Caco-2 (cell line): ENCODE measurements around the gene SECISBP2. TPM values are rescaled to one million over a fixed set of nuclear protein-coding genes. Genes with fewer than 3 reads are reported as not detected.

Experiments used
- BruUV-seq: library from RNA; stranded (reverse); fragments of 400-500 nt; replicated peaks from 2 replicates; lab custom pipeline; 2021; lab: Mats Ljungman, UMichigan
- CTCF ChIA-PET: fragments of 300-600 bp; sonication (Branson Sonifier 250); formaldehyde crosslinking; loops from one replicate; lab custom pipeline; 2022; ENCODE audit warnings: antibody characterized with exemption; lab: Charles Lee
- POLR2A ChIA-PET: fragments of 300-600 bp; sonication (Branson Sonifier 250); formaldehyde crosslinking; loops from one replicate; lab custom pipeline; 2022; ENCODE audit warnings: antibody characterized with exemption; lab: Charles Lee
- DNase-seq, 2 experiments: peaks; one replicate each; pipeline versions ENCODE4 v3.0.0 to v3.0.0-alpha.2; 2020 to 2022
- H3K27me3 ChIP-seq: replicated peaks from 2 replicates; pipeline ENCODE4 v1.6.0; 2011; ENCODE audit warnings: low read length; ENCODE audit not compliant: control insufficient read depth, insufficient read depth
- H3K36me3 ChIP-seq: 2 replicates; pipeline ENCODE4 v1.5.1; 2011; ENCODE audit warnings: low read length; ENCODE audit not compliant: control insufficient read depth, insufficient read depth
- H3K4me1 ChIP-seq: fragments of 250-450 bp; sonication (Bioruptor Pico); 2 replicates; pipeline ENCODE4 v1.5.1; 2020; ENCODE audit warnings: mild to moderate bottlenecking
- H3K4me3 ChIP-seq: 2 replicates; pipeline ENCODE4 v1.5.1; 2011; ENCODE audit warnings: low read depth, mild to moderate bottlenecking, control low read depth, low read length
- H3K9me3 ChIP-seq: fragments of 250-450 bp; sonication (Bioruptor Pico); 2 replicates; pipeline ENCODE4 v1.5.1; 2020; ENCODE audit warnings: mild to moderate bottlenecking, moderate library complexity
- H3K27ac Mint-ChIP-seq: one replicate; pipeline ENCODE4 v1.8.0; 2022; ENCODE audit warnings: mixed read lengths; ENCODE audit not compliant: unreplicated experiment
- H3K27me3 Mint-ChIP-seq: one replicate; pipeline ENCODE4 v1.8.0; 2022; ENCODE audit warnings: mixed read lengths; ENCODE audit not compliant: insufficient read depth, unreplicated experiment
- H3K36me3 Mint-ChIP-seq: one replicate; pipeline ENCODE4 v1.8.0; 2022; ENCODE audit warnings: mild to moderate bottlenecking, mixed read lengths; ENCODE audit not compliant: insufficient read depth, unreplicated experiment
- H3K4me1 Mint-ChIP-seq: one replicate; pipeline ENCODE4 v1.8.0; 2022; ENCODE audit warnings: low read depth, mixed read lengths; ENCODE audit not compliant: unreplicated experiment
- H3K4me3 Mint-ChIP-seq: one replicate; pipeline ENCODE4 v1.8.0; 2022; ENCODE audit warnings: mild to moderate bottlenecking, moderate library complexity, mixed read lengths; ENCODE audit not compliant: unreplicated experiment
- H3K9me3 Mint-ChIP-seq: one replicate; pipeline ENCODE4 v1.8.0; 2022; ENCODE audit warnings: mixed read lengths; ENCODE audit not compliant: unreplicated experiment
- intact Hi-C: fragments of 100-400 bp; cut with micrococcal nuclease; formaldehyde crosslinking; loops from one replicate; pipeline ENCODE4 v1.10.0; 2022; ENCODE audit not compliant: unreplicated experiment
- total RNA-seq: library from RNA; stranded (reverse); gene quantifications from 2 replicates; pipeline ENCODE4 v1.2.3, GENCODE V29; 2022
- TF ChIP-seq, protein P1 (sequence below), 2 experiments: fragments of 200-600 bp in 1 of 2; IDR thresholded peaks; 1 replicate in 1 of 2; 2 replicates in 1 of 2; pipeline versions ENCODE4 v1.5.1 to v1.8.0; 2011 to 2022; ENCODE audit warnings: antibody characterized with exemption in 1 of 2, control low read depth in 1 of 2, inconsistent platforms in 1 of 2, low read depth in 1 of 2, low read length in 1 of 2, mild to moderate bottlenecking in 1 of 2, moderate library complexity in 1 of 2; ENCODE audit not compliant: insufficient read depth in 1 of 2, severe bottlenecking in 1 of 2, unreplicated experiment in 1 of 2

Gene SECISBP2
- total RNA-seq, 1 experiment from 2014 or later = 21.0 TPM

DNA sequence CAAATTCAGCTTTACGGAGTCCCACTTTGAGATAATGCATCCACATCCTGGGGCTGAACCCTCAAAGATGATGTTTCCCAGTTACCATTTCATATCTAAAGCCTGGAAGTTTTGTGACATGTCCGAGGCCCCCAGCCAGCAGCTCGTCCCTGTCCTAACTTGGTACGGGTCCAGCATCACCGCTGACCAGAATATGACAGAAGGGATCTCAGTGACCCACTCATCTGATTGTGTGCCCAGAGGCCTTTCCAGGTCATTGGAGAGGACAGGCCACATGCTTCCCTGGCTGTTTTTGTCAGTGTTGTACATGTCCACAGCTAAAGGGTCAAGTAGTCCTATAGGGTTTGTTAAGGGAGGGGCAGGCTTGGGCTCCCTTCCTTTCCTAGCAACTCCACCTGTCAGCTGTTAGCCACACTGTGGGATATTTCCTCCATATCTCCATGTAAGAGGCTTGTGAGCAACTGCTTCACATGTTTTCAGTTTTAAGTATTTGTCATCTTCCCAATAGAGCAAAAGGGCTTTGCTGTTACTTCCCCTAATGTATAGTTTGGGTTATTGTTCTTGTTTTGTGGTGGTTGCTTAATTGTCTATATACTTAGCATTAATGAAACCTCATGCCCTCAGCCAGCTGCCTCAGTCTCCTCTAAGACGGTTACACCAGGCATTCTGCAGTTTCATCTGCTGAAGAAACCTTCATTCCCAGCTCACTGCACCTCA is 33.4 kb downstream of the SECISBP2 start:
- peaks cover 6% of the 10 kb centered on the region for H3K4me1 Mint-ChIP-seq
- H3K27me3 Mint-ChIP-seq = no peaks in the 10 kb centered on the region
- no peaks in the 10 kb centered on the region for H3K9me3 ChIP-seq
- no peaks in the 10 kb centered on the region for H3K27me3 ChIP-seq
- no peaks in the 10 kb centered on the region for H3K36me3 ChIP-seq
- H3K36me3 Mint-ChIP-seq = peaks cover 32% of the 10 kb centered on the region
- H3K4me1 ChIP-seq = no peaks in the 10 kb centered on the region
- no peaks in the 10 kb centered on the region for H3K9me3 Mint-ChIP-seq
- H3K4me3 ChIP-seq = no peak overlapping the region
- BruUV-seq = no TSS peak
- TF ChIP-seq, protein P1, sequence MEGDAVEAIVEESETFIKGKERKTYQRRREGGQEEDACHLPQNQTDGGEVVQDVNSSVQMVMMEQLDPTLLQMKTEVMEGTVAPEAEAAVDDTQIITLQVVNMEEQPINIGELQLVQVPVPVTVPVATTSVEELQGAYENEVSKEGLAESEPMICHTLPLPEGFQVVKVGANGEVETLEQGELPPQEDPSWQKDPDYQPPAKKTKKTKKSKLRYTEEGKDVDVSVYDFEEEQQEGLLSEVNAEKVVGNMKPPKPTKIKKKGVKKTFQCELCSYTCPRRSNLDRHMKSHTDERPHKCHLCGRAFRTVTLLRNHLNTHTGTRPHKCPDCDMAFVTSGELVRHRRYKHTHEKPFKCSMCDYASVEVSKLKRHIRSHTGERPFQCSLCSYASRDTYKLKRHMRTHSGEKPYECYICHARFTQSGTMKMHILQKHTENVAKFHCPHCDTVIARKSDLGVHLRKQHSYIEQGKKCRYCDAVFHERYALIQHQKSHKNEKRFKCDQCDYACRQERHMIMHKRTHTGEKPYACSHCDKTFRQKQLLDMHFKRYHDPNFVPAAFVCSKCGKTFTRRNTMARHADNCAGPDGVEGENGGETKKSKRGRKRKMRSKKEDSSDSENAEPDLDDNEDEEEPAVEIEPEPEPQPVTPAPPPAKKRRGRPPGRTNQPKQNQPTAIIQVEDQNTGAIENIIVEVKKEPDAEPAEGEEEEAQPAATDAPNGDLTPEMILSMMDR (IDR thresholded peaks at IDR 0.05; ENCODE audit: insufficient read depth in 1 of 2, low read depth in 1 of 2, low read length in 1 of 2, severe bottlenecking in 1 of 2, unreplicated experiment in 1 of 2) = no peak
- no peak overlapping the region for H3K27ac Mint-ChIP-seq
- ChIA-PET POLR2A (no interaction called here), CTCF (no interaction called here)
- no peak overlapping the region for H3K4me3 Mint-ChIP-seq
- intact Hi-C loops = no loop called here
- DNase-seq = no peak

DNA sequence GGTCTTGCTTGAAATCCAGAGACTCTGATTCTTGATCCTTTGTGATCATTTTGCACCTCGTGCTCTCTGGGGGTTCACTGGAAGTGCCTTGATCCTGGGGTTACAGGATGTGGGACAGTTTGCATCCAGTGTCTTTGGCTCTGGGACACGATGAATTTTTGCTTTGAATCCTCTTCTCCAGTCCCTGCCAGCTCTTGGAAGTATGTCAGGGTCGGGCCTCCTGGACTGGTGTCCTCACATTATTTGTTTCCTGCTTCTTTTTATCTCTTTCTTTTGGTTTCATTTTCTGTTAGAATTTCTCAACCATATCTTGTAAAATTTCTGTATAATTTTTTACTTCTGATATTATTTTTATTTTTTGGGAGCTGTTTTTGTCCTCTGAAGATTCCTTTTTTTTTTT is 34.2 kb downstream of the SECISBP2 start:
- no peaks in the 10 kb centered on the region for H3K36me3 ChIP-seq
- POLR2A ChIA-PET = no interaction called here
- no peaks in the 10 kb centered on the region for H3K4me1 ChIP-seq
- Mint-ChIP-seq H3K9me3 (no peaks in the 10 kb centered on the region), H3K27me3 (no peaks in the 10 kb centered on the region), H3K27ac (no peak overlapping the region), H3K36me3 (peaks cover 27% of the 10 kb centered on the region), H3K4me3 (no peak overlapping the region), H3K4me1 (peaks cover 6% of the 10 kb centered on the region)
- intact Hi-C loops = no loop called here
- H3K4me3 ChIP-seq = no peak overlapping the region
- CTCF ChIA-PET = no interaction called here
- no peaks in the 10 kb centered on the region for H3K27me3 ChIP-seq
- H3K9me3 ChIP-seq = no peaks in the 10 kb centered on the region
- TF ChIP-seq, protein P1 (IDR thresholded peaks at IDR 0.05; ENCODE audit: insufficient read depth in 1 of 2, low read depth in 1 of 2, low read length in 1 of 2, severe bottlenecking in 1 of 2, unreplicated experiment in 1 of 2) = no peak
- BruUV-seq = no TSS peak
- no peak for DNase-seq

DNA sequence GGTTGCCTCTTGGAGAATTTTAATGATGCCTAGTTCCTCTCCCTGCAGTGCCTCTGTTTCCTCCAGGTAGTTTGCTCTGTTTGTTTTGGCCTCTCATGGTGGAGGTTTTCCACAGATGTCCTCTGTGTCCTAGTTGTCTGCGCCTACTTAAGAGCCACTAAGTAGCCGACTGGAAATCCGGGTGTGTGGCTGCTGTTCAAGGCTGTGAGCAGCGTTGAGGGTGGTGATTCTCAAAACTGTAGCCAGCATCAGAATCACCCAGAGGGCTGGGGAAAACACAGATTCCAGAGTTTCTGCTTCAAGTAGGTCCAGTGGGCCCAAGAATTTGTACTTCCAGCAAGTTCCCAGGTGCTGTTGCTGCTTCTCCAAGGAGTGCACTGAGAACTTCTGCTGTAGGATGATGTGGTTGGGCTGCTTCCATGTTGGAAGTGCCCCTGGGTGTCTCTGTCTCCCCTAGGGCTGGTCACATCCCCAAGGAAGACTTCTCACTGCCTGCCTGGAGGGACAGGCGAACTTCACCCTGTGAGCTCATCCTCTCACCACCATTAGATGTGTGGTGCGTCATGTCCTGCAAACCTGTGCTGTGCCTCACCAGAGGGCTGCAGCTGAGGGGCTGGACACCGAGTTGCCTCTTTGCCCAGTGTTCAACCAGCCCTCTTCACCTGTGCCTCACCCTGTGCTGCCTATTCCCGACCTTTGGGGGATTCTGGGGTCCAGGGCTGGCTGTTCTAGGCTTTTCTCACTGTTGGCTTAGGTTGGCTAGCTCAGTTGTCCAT is 34.8 kb downstream of the SECISBP2 start:
- H3K4me3 Mint-ChIP-seq = no peak overlapping the region
- CTCF ChIA-PET = no interaction called here
- POLR2A ChIA-PET = no interaction called here
- no peak for DNase-seq
- peaks cover 27% of the 10 kb centered on the region for H3K36me3 Mint-ChIP-seq
- H3K4me3 ChIP-seq = no peak overlapping the region
- H3K4me1 Mint-ChIP-seq = peaks cover 6% of the 10 kb centered on the region
- H3K4me1 ChIP-seq = no peaks in the 10 kb centered on the region
- no peaks in the 10 kb centered on the region for H3K27me3 ChIP-seq
- H3K36me3 ChIP-seq = no peaks in the 10 kb centered on the region
- no peaks in the 10 kb centered on the region for H3K9me3 ChIP-seq
- TF ChIP-seq, protein P1 (IDR thresholded peaks at IDR 0.05; ENCODE audit: insufficient read depth in 1 of 2, low read depth in 1 of 2, low read length in 1 of 2, severe bottlenecking in 1 of 2, unreplicated experiment in 1 of 2) = no peak
- no TSS peak for BruUV-seq
- no peak overlapping the region for H3K27ac Mint-ChIP-seq
- no peaks in the 10 kb centered on the region for H3K9me3 Mint-ChIP-seq
- intact Hi-C loops = no loop called here
- no peaks in the 10 kb centered on the region for H3K27me3 Mint-ChIP-seq
